ENCODE measurements around the gene NAT9.

DNA sequence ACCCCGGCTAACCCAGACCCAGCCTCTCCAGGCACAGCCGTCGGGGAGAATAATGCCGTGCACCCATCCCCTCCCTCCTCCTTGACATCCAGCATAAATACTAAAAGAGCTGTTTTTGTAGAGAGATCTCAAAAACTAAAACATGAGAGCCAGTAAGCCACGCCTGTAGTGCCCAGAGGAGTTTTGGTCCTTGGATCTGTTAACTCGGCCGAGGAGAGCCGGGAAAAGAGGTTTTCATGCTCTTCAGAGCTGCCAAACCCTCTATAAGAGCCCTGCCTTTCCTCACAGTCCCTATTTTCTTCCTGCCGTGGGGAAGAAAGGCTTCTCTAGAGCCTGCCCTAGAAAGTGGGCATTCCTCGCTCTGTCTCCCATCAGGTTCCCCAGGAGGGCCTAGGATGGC, 30.2 kb upstream of the NAT9 start:
- TF ChIP-seq CTCF (IDR thresholded peaks at IDR 0.05) (no peak), POLR2A (IDR thresholded peaks at IDR 0.05) (no peak)
